Mucosa of rectum (tissue), 2 donors: ENCODE results near the gene SYNM.

Source experiments
- H3K27ac ChIP-seq, 2 donors: one replicate each; pipeline ENCODE4 v1.7.0; 2013; ENCODE audit warnings: inconsistent platforms in 2 of 2, low read depth in 2 of 2, low read length in 2 of 2
- H3K27me3 ChIP-seq, 2 donors: one replicate each; pipeline ENCODE4 v1.7.0; 2013; ENCODE audit warnings: low read length in 2 of 2; ENCODE audit not compliant: control insufficient read depth in 2 of 2, insufficient read depth in 2 of 2
- H3K36me3 ChIP-seq, 2 donors: one replicate each; pipeline ENCODE4 v1.7.0; 2013; ENCODE audit warnings: low read length in 2 of 2; ENCODE audit not compliant: control insufficient read depth in 2 of 2, insufficient read depth in 2 of 2
- H3K4me1 ChIP-seq, 2 donors: one replicate each; pipeline ENCODE4 v1.7.0; 2013; ENCODE audit warnings: low read length in 2 of 2, mild to moderate bottlenecking in 1 of 2; ENCODE audit not compliant: control insufficient read depth in 2 of 2, insufficient read depth in 2 of 2
- H3K4me3 ChIP-seq, 2 donors: one replicate each; pipeline ENCODE4 v1.7.0; 2013; ENCODE audit warnings: low read length in 2 of 2
- H3K9ac ChIP-seq, 2 donors: one replicate each; pipeline ENCODE4 v1.7.0; 2013; ENCODE audit warnings: low read length in 2 of 2, low read depth in 1 of 2, mild to moderate bottlenecking in 1 of 2
- H3K9me3 ChIP-seq, 2 donors: one replicate each; pipeline ENCODE4 v1.7.0; 2013; ENCODE audit warnings: low read length in 2 of 2; ENCODE audit not compliant: control insufficient read depth in 2 of 2
- donor health status: healthy.
- donor health status: Normal muscosa, but diverticular disease.

The SYNM gene

DNA sequence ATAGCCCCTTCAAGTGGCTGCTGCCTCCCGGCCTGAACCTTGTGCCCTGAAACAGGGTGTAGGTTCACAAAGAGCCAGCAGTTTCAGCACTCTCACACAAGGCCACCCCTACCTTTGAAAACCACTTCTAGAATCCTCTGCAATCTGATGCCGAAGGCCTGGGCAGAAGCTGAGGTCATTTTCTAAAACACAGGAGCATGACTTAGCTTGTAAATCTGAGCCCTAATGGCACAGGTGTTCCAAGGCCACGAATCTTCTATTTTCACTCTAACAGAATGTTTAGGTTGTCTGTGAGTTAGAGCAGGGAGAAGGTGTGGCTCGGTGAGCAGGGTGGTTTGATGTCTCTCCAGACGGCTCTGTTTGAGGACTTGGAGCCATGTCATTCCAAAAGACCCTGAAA is 62.3 kb downstream of the SYNM start:
- H3K36me3 ChIP-seq: peaks cover 0 to 20% of the 10 kb centered on the region in 2 donors
- peak overlapping the region in 1 of 2 donors; percentile 13 for H3K27ac ChIP-seq
- H3K9me3 ChIP-seq: no peaks in the 10 kb centered on the region
- no peak overlapping the region for H3K9ac ChIP-seq
- H3K27me3 ChIP-seq: no peaks in the 10 kb centered on the region
- peaks cover 0 to 3% of the 10 kb centered on the region in 2 donors for H3K4me1 ChIP-seq
- H3K4me3 ChIP-seq: no peak overlapping the region

DNA sequence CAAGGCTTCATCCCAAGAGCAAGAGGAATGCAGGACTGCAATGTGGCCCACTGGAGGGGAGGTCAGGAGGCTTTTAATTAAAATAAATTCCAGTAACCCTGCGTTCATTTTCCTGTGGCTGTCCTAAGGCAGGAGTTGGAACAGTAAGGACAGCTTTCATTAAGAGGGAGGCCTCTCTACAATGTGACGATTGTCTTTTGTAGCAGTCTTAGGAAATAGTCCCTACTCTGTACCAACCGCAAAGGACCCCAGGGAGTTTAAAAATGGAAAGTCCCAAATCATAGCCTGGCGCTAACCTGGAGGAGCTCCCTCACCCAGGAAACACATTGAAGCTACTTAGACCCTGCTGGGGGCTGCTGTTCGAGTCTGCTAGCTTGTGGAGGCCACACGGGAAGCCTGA is 62.8 kb downstream of the SYNM start:
- no peak overlapping the region for H3K9ac ChIP-seq
- H3K9me3 ChIP-seq: no peaks in the 10 kb centered on the region
- H3K27me3 ChIP-seq: no peaks in the 10 kb centered on the region
- no peak overlapping the region for H3K4me3 ChIP-seq
- peak overlapping the region in 1 of 2 donors; percentile 13 for H3K27ac ChIP-seq
- peaks cover 0 to 20% of the 10 kb centered on the region in 2 donors for H3K36me3 ChIP-seq
- peaks cover 0 to 3% of the 10 kb centered on the region in 2 donors for H3K4me1 ChIP-seq

DNA sequence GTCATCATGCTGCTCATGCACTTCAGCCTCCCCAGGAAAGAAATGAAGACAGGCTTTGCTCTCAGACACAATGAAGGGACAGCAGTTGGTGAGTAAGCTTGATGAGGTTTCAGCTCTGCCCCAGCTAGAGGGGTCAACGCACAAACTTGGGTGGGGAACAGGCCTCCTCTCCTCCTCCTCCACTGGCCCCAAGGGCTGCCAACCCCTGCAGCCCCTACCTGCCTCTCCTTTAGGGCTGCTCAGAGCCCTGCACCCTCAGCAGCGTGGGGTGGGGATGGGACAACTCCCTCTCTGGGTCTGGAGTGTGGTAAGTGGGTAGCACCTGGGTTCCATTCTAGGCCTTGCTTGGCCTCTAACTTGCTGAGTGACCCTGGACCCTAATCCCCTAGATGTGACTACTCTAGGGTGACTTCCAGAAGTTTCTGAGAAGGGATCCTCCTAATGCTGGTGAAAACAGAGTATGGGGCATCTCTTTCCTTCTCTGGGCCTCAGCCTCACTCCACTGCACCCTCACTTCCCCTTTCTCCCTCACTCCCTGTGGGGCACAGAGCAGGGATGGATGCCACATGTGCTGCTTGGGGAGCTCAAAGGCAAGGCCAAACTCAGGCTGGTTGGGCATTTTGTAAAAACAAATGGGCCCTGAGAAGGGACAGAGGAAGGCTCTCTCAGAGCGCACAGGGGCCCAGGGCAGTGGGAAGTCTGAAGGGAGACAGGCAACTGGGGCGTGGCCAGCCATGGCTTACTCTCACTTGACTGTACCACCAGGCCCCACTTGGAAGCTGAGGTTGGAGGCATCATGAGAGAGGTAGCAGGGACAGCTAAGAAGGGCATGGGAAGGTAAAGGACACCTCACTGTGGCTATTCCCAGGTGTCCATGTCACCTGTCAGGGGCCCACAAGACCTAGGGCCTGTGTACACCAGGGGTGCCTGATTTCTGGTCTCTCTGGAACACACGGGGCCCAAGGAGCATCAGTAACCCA is 64.0 kb downstream of the SYNM start:
- H3K4me1 ChIP-seq: no peaks in the 10 kb centered on the region
- H3K27me3 ChIP-seq: no peaks in the 10 kb centered on the region
- H3K9ac ChIP-seq: no peak overlapping the region
- H3K4me3 ChIP-seq: no peak overlapping the region
- H3K27ac ChIP-seq: peak overlapping the region; percentile 64 to 71
- H3K36me3 ChIP-seq: peaks cover 2 to 24% of the 10 kb centered on the region in 2 donors
- H3K9me3 ChIP-seq: no peaks in the 10 kb centered on the region

DNA sequence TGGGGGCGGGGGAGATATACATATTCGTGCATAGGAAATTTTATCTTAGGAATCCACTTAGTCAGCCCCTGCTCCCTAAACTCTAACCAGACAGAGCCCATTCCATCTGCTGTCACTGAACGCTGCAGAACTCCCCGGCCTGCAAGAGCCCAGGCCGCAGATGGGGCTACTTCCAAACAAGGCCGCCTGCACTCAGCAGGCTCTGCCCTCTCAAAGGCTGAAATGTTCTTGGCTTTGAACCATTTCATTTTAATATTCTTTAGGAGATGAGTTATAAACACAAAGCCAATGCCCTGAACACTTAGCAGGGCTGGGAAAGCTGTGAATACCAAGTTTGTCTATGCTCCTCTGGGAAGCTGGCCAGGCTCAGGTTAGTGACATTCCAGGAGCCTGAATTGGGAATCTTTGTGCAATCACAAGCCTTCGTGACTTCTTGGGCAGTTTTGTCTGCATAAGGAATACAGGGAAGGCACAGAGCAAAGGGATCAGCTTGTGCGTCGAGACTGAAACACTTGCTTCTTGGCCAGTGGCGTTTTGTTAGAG is 65.0 kb downstream of the SYNM start:
- no peaks in the 10 kb centered on the region for H3K27me3 ChIP-seq
- no peak overlapping the region for H3K4me3 ChIP-seq
- H3K9me3 ChIP-seq: no peaks in the 10 kb centered on the region
- peak overlapping the region; percentile 64 to 71 for H3K27ac ChIP-seq
- no peak overlapping the region for H3K9ac ChIP-seq
- no peaks in the 10 kb centered on the region for H3K4me1 ChIP-seq
- peaks cover 7 to 29% of the 10 kb centered on the region in 2 donors for H3K36me3 ChIP-seq

DNA sequence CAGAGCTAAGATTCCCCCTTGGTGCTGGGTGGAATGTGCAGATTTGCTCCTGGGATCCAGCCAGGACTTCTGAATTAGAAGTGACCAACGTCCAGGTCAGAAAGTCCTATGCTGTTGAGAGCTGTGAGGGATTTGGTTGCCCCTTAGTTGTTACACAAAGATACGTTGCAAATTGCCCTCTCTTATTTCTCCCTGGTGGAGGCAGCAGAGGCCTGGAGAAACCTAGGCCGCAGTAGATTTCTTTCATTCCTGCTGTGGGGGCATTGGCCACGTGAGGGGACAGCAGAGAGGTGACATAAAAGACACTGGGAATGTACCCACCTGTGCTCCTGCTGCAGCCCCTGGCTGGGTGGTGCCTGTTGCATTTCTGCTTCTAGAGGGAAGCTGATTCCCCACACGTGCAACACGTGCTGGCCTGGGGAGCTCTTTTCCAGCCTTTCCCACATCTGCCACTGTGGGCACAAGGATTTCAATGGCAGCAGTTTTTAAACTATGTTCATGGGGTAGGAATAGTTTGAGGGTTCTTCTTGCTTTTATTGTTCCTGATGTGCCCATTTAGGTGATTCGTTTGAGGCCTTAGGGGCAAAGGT is 65.7 kb downstream of the SYNM start:
- Histone ChIP-seq H3K27me3 (no peaks in the 10 kb centered on the region), H3K36me3 (peaks cover 7 to 32% of the 10 kb centered on the region in 2 donors), H3K4me3 (no peak overlapping the region), H3K27ac (peak overlapping the region in 1 of 2 donors; percentile 71), H3K9me3 (no peaks in the 10 kb centered on the region), H3K4me1 (no peaks in the 10 kb centered on the region), H3K9ac (no peak overlapping the region)

DNA sequence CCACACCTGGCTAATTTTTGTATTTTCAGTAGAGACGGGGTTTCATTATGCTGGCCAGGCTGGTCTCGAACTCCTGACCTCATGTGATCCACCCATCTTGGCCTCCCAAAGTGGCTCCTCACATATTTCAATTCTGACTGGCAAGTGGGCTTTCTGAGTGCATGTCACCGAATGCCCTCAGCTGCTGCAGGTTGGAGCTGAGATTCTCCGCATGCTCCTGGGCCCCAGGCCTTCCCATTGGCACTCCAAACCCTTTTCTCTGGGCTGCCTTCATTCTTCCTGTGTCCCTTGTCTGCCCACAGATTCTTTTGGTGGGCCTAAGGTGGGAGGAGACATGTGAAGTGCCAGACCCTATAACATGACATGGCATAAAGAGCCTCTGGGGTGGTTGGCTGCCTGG is 67.3 kb downstream of the SYNM start:
- H3K4me1 ChIP-seq: no peaks in the 10 kb centered on the region
- H3K4me3 ChIP-seq: no peak overlapping the region
- peaks cover 7 to 26% of the 10 kb centered on the region in 2 donors for H3K36me3 ChIP-seq
- H3K27ac ChIP-seq: no peak overlapping the region
- H3K9me3 ChIP-seq: no peaks in the 10 kb centered on the region
- no peaks in the 10 kb centered on the region for H3K27me3 ChIP-seq
- H3K9ac ChIP-seq: no peak overlapping the region

DNA sequence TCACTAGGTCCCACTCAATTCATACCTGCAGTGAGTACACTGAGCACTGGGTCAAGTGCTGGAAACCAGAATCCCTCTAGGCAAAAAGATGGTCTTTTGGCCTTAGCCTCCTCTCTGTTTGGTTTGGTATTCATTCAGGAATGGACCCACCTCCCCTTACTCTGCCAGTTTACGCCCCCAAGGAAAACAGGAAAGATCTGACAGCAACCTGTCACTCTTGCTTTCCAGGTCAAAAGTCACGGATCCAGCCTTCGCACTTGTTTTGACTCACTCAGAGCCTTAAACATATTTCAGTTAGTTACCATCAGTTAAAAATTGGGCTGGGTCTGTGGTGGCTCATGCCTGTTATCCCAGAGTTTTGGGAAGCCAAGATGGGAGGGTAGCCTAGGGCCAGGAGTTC is 68.1 kb downstream of the SYNM start:
- H3K36me3 ChIP-seq: peaks cover 7 to 21% of the 10 kb centered on the region in 2 donors
- H3K27me3 ChIP-seq: no peaks in the 10 kb centered on the region
- H3K9ac ChIP-seq: no peak overlapping the region
- H3K9me3 ChIP-seq: no peaks in the 10 kb centered on the region
- H3K4me1 ChIP-seq: no peaks in the 10 kb centered on the region
- H3K4me3 ChIP-seq: no peak overlapping the region
- H3K27ac ChIP-seq: no peak overlapping the region

DNA sequence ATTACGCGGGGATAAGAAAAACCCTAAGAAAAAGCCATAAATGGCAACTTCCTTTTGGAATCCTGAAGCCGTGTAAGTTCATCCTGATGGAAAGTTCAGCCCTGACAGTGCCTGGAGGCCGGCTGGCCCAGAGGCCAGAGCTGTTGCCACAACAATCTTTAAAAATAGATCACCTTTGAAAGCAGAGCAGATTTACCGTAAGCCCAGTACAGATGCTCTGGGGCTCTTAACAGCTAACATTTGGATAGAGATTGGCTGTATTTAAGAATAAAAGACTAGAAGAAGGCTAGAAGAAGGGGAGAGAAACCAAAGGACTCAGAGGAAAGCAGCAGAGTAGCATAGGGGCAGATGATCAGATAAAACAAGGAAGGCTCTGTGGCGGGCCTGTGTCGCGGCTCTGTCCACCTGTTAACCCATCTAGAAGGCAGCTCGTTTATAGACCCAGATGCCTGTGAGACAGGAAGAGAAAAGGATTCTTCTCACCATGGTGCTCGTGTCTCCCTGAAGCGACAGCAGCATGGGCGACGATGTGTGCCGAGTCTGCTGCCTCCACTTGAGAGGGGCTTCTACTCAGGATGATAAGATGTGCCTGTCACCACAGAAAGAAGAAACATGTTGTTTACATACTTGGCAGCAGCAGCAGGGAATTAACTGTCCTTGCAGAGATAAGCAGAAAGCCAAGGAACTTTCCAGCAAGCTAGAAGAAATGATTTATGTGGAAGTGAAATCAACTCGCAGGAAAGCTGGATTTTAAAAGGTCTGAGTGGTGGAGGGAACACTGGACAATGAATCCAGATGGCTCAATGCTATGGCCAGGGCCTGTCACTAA is 69.9 kb downstream of the SYNM start:
- no peaks in the 10 kb centered on the region for H3K9me3 ChIP-seq
- H3K36me3 ChIP-seq: peaks cover 11 to 23% of the 10 kb centered on the region in 2 donors
- H3K27me3 ChIP-seq: no peaks in the 10 kb centered on the region
- H3K4me1 ChIP-seq: no peaks in the 10 kb centered on the region
- no peak overlapping the region for H3K9ac ChIP-seq
- peak overlapping the region in 1 of 2 donors; percentile 43 for H3K27ac ChIP-seq
- H3K4me3 ChIP-seq: no peak overlapping the region

DNA sequence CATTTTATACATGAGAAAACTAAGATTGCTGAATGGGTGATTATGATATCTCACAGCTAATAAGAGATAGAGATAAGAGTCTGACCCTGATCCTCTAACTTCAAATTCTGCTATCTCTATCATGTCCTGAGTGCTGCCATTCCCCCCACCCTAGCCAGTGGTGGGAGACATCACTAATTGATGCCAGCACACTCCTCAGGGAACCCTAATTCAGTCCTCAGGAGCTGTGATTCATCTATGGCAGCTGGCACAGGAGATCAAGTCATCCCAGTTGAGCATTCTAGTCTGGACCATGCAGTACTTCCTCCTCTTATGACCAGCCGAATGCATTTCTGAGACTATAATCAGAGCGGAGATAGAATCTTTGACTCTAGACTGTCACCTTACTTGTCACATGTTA is 71.9 kb downstream of the SYNM start:
- H3K4me3 ChIP-seq: no peak overlapping the region
- H3K4me1 ChIP-seq: no peaks in the 10 kb centered on the region
- H3K9me3 ChIP-seq: no peaks in the 10 kb centered on the region
- no peaks in the 10 kb centered on the region for H3K27me3 ChIP-seq
- H3K36me3 ChIP-seq: peaks cover 11 to 15% of the 10 kb centered on the region in 2 donors
- H3K9ac ChIP-seq: no peak overlapping the region
- no peak overlapping the region for H3K27ac ChIP-seq
